ENCODE results near the gene PPP1R9B.
A peak's percentile ranks its signal among the peaks of the same experiment; 100 is the strongest.

PPP1R9B gene, protein sequence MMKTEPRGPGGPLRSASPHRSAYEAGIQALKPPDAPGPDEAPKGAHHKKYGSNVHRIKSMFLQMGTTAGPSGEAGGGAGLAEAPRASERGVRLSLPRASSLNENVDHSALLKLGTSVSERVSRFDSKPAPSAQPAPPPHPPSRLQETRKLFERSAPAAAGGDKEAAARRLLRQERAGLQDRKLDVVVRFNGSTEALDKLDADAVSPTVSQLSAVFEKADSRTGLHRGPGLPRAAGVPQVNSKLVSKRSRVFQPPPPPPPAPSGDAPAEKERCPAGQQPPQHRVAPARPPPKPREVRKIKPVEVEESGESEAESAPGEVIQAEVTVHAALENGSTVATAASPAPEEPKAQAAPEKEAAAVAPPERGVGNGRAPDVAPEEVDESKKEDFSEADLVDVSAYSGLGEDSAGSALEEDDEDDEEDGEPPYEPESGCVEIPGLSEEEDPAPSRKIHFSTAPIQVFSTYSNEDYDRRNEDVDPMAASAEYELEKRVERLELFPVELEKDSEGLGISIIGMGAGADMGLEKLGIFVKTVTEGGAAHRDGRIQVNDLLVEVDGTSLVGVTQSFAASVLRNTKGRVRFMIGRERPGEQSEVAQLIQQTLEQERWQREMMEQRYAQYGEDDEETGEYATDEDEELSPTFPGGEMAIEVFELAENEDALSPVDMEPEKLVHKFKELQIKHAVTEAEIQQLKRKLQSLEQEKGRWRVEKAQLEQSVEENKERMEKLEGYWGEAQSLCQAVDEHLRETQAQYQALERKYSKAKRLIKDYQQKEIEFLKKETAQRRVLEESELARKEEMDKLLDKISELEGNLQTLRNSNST

DNA sequence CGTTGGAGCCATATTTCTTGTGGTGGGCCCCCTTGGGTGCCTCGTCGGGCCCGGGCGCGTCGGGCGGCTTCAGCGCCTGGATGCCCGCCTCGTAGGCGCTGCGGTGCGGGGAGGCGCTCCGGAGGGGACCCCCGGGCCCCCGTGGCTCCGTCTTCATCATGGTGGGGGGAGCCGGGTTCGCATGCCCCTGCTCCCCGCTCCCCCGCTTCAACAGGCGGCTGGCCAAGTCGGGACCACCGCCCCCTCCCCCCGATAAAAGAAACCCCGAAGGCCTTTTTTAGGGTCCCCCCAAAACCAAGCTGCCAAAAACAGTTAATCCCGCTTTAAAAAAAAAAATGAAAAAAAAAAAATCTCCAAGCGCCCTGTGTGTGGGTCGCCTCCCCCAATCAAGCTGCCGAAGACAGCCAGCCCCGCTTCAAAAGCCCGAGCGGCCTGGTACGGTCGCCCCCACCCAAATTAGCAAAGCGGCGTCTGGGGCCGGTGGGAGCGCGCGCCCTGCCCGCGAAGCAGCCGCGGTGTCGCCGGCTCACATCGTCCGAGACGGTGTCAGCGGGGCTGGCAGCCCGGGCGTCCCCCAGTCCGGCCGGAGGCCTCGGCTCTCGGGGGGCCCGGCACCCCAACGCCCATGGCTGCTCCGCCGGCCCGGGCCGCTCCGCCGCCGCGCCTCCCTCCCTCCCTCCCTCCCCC, at the start of gene PPP1R9B:
PPP1R9B (minus strand) TSS at position 324 of the 687 bp plus-strand sequence; CDS start at position 160, 164 bp downstream.
- TF ChIP-seq, protein P1, sequence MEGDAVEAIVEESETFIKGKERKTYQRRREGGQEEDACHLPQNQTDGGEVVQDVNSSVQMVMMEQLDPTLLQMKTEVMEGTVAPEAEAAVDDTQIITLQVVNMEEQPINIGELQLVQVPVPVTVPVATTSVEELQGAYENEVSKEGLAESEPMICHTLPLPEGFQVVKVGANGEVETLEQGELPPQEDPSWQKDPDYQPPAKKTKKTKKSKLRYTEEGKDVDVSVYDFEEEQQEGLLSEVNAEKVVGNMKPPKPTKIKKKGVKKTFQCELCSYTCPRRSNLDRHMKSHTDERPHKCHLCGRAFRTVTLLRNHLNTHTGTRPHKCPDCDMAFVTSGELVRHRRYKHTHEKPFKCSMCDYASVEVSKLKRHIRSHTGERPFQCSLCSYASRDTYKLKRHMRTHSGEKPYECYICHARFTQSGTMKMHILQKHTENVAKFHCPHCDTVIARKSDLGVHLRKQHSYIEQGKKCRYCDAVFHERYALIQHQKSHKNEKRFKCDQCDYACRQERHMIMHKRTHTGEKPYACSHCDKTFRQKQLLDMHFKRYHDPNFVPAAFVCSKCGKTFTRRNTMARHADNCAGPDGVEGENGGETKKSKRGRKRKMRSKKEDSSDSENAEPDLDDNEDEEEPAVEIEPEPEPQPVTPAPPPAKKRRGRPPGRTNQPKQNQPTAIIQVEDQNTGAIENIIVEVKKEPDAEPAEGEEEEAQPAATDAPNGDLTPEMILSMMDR (IDR thresholded peaks at IDR 0.05; ENCODE audit: low read depth, low read length, missing control alignments) = no peak
- Histone ChIP-seq H3K4me3 (ENCODE audit: low read depth, low read length) (peak within 1 kb of the TSS; percentile 81), H3K27ac (peak within 1 kb of the TSS; percentile 63), H3K36me3 (replicated peaks) (peaks cover 2% of the 10 kb centered on the region), H3K27me3 (replicated peaks) (no peaks in the 10 kb centered on the region)
- DNase-seq = no peak
- in situ Hi-C loops (cut with HindIII; ENCODE audit: low pct_ligation_motif_present, low sequenced_read_pairs) = no loop called here

DNA sequence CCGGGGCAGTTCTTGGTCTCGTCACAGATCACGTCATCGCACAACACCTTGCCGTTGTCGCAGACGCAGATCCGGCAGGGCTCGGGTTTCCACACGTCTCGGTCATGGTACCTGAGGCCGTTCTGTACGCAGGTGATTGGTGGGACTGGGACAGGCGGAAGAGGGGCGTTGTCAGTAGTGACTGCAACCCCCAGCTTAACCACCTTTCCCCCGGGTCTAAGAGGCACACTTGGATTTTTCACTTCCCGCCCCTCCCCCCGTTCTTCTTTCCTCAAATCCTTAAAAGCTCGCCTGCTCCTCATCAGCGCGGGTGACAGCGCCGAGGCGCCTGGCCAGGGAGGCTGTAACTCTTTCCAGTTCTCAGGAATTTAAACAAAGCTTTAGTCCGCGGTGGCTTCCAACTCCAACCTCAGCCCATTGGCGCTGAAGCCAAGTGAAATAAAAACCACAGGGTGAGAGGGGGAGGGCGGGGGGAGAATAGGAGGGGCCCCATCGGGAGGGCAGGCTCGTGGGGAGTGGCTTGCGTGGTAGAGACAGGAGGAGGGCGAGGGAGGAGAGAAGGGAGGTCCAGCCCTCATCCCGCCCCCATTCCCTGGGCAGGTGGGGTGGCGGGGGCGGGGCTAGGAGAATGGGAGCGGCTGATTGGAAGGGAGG, 49.5 kb upstream of the PPP1R9B start:
- peak overlapping the region; percentile 98 for H3K27ac ChIP-seq
- no peaks in the 10 kb centered on the region for H3K27me3 ChIP-seq (replicated peaks)
- DNase-seq = peak; percentile 88
- peaks cover 61% of the 10 kb centered on the region for H3K36me3 ChIP-seq (replicated peaks)
- in situ Hi-C loops (cut with HindIII; ENCODE audit: low pct_ligation_motif_present, low sequenced_read_pairs) = loop anchor here (5.0 kb wide), 1 partner anchor 67 kb away; no protein-coding TSS in a partner anchor
- TF ChIP-seq, protein P1 (IDR thresholded peaks at IDR 0.05; ENCODE audit: low read depth, low read length, missing control alignments) = no peak
- H3K4me3 ChIP-seq (ENCODE audit: low read depth, low read length) = peak overlapping the region; percentile 100

DNA sequence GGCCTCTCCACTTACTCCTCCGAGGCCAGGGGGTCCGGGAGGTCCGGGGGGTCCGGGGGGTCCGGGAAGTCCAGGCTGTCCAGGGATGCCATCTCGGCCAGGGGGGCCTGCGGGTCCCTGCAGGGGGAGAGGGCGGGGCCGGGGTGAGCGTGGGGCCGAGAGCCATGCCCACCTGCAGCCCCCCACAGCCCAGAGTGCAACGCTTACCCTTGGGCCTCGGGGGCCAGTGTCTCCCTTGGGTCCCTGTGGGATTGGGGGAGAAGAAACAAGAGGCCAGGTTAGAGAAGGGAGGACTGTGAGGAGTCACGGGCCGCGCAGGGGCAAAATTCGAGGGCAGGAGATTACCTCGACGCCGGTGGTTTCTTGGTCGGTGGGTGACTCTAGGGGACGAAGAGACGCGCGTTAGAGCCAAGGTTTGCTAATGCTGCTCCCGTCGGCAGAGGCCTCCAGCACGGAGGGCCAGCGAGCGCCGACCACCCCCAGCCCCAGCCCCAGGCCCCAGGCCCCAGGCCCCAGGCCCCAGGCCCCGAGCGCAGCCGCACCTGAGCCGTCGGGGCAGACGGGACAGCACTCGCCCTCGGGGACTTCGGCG, 48.8 kb upstream of the PPP1R9B start:
- TF ChIP-seq, protein P1 (IDR thresholded peaks at IDR 0.05; ENCODE audit: low read depth, low read length, missing control alignments) = no peak
- Histone ChIP-seq H3K27ac (peak overlapping the region; percentile 98), H3K4me3 (ENCODE audit: low read depth, low read length) (peak overlapping the region; percentile 100), H3K36me3 (replicated peaks) (peaks cover 67% of the 10 kb centered on the region), H3K27me3 (replicated peaks) (no peaks in the 10 kb centered on the region)
- no peak for DNase-seq
- in situ Hi-C loops (cut with HindIII; ENCODE audit: low pct_ligation_motif_present, low sequenced_read_pairs) = no loop called here

DNA sequence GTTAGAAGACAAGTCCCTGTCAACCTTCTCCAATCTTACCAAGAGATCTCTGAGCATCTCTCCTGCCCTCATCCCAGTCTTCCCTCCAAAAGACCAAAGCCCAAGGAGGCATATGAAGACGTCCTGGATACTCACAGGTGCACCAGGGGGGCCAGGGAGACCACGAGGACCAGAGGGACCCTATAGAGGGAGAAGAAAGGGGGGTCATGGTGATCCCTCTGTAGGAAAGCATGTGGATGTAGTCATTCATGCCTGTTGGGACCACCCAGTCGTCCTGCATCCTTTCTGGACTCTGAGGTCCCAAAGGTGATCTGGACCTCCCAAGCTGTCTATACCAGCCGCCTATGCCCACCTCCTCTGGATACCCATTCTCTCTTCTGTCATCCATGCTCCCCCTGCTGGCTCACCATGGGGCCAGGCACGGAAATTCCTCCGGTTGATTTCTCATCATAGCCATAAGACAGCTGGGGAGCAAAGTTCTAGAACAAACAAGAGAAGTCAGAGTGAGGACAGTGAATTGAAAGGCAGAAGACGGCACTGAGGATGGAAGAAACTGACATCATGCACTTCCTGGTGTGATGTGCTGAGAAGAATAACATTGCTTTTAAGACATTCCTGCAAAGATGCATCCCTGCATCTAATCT, 47.7 kb upstream of the PPP1R9B start:
- TF ChIP-seq, protein P1 (IDR thresholded peaks at IDR 0.05; ENCODE audit: low read depth, low read length, missing control alignments) = peak; percentile 83
- H3K4me3 ChIP-seq (ENCODE audit: low read depth, low read length) = peak overlapping the region; percentile 100
- H3K27me3 ChIP-seq (replicated peaks) = no peaks in the 10 kb centered on the region
- in situ Hi-C loops (cut with HindIII; ENCODE audit: low pct_ligation_motif_present, low sequenced_read_pairs) = no loop called here
- peaks cover 78% of the 10 kb centered on the region for H3K36me3 ChIP-seq (replicated peaks)
- DNase-seq = no peak
- H3K27ac ChIP-seq = peak overlapping the region; percentile 98

All from brain microvascular endothelial cell (primary cell).